DMS153 treated with DMSO at 0.1 percent for 48 hours (cell line): ENCODE measurements around the gene CUL3.

Experiments used
- DNase-seq: peaks from one replicate; lab custom pipeline; 2025; ENCODE audit not compliant: unreplicated experiment; lab: John Stamatoyannopoulos, UW

The CUL3 gene

DNA sequence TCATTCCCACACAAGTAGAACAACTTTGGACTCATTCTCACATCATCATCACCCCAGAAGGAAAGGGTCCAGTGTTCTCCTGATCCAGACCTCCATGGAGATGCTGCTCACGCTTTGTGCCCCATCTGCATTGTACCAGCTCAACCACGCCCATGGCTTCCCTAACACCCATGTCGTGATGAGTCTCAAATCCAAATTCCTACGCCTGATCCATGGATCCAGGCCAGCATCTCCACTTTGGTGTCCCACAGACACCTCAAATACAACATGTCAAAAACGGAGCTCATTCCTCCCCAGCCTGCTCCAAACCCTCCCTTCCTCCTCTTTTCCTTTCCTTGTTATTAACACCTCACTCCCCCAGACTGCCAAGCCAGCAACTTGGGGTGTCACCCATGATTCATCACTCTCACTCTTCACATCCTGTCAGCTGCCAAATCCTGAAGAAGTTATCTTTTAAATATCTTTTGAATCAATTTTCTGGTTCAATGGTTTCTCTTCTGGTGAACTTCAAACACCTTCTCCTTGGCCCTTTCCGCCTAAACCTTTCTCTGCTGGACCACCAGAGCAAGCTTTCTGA is 153.1 kb downstream of the CUL3 start:
- no peak for DNase-seq

DNA sequence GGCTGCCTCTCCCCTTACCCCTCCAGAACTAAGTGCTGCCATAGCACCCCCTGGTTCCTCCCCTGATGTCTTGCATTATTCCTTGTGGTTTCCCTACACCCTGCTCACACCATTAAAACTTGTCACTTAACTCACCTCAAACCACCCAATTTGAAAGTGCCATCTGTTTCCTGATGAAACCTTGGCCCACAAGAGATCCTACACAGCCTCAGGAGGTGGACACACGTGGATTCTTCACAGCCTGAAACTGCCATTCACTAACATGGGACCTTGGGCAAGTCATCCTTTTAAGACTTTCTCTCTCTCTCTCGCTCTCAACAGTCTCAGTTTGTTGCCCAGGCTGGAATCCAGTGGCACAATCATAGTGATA is 155.7 kb downstream of the CUL3 start:
- no peak for DNase-seq

DNA sequence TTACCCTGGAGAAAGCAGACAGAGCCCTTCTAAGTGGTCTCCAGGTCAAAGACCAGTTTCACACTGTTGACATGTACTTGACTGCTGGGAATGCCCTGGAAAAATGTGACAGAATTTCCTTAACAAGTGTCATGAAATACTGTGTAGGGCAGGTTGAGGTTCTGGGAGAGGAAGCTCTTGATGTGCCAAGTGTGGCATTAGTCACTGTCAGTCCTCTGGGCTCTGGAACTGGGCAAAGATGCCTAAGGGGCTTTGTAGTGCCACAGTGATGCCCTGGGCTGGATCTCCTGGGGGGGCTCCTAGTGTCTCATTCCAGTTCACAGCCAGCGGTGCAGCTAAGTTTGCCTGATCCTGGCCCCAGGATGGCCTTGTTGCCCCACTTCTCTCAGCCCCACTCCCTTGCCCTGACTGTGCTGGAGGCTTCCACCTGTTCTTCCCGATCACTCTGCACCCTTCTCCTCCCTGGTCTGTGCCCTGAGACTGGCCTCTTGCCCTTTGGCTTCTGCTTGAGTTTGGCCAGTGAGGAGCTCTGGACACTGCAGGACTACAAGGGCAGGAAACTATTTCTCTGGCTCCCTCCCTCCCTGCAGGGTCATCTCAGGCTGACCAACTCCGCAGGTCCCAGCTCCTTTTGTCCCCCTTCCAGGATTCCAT is 156.2 kb downstream of the CUL3 start:
- no peak for DNase-seq

DNA sequence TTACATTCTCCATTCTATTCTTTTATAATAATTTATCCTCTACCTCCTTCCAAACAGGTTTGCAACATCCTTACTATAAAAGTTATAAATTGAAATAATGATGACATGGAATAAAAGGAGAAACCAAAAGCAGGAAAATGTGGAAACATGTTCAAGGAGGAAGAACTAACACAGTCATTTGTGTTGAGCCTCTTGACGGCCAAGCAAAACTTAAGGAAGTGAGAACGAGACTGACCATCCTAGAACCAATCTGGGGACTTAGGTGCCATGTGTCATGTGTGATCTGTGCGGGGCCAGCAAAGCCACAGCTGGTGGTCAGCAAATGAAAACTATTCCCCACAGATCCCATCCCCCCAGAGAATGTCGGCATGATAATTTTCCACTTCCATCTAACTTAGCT is 157.7 kb downstream of the CUL3 start:
- no peak for DNase-seq

DNA sequence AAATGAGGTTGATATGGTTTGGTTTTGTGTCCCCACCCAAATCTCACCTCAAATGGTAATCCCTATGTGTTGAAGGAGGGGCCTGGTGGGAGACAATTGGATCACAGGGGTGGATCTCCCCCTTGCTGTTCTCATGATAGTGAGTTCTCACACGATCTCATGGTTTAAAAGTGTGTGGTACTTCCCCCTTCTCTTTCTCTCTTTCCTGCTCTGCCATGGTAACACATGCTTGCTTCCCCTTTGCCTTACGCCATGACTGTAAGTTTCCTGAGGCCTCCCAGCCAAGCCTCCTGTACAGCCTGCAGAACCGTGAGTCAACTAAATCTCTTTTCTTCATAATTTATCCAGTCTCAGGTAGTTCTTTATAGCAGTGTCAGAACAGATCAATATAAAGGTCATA is 158.5 kb downstream of the CUL3 start:
- no peak for DNase-seq

DNA sequence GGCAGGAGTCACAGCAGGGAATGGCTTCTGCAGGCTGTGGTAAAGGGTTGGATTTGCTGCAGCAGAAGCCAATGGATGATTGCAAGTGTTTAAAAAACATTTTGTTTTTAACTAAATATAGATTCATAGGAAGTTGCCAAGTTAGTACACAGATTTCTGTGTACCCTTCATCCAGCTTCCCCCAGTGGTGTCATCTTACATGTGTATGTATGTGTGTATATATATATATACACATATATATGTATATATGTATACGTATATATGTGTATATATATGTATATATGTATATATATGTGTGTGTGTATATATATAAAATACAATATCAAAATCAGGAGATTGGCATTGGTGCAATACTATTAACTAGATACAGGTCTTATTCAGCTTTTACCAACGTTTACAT is 164.1 kb downstream of the CUL3 start:
- DNase-seq: no peak
